DMS53 (cell line): ENCODE results near the gene RADIL.
"Not testable (repeated sequence)": the region's sequence is repeated elsewhere in the genome, so short reads cannot be mapped to it uniquely, and the experiment has no call there.

Experiments used
- DNase-seq: peaks from one replicate; lab custom pipeline; 2025; lab: John Stamatoyannopoulos, UW

Gene RADIL

DNA sequence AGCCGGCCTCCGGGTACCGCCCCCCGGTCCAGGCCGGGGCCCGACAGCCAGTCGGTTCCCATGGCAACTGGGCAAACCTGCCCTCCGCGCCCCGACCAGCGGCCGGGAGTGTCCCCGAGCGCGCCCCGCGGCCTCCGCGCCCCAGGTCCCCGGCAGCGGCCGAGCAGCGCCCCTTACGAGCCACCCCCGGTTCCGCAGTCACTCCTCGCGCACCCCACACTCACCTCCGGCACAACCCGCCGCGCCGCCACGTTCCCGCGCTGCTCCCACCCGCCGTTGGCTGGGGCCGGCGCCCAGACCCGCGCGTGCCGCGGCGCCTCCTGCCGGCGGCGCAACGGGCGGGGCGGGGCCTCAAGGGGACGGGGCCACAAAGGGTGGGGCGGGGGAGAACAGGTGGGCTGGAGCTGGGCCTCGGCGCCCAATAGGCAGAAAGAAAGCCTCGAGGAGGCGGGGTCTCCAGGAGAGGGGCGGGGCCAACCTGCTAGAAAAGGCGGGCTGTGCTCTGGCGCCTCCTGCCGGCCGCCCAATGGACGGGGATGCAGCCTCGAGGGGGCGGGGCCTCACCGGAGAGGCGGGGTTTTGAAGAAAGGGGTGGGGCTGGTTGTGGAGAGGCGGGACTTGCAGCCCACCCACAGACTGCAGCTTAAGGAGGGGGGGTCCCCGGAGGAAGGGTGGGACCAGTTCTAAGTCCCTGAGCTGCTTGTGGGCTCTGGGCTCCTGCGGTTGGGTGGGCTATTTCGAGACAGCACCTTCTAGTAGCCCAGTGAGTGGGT is at the start of gene RADIL:
TSS of gene RADIL (minus strand) at position 345 of the 773 bp plus-strand sequence. CDS start 5,577 bp downstream, outside the sequence.
- DNase-seq, result peak; percentile 95

DNA sequence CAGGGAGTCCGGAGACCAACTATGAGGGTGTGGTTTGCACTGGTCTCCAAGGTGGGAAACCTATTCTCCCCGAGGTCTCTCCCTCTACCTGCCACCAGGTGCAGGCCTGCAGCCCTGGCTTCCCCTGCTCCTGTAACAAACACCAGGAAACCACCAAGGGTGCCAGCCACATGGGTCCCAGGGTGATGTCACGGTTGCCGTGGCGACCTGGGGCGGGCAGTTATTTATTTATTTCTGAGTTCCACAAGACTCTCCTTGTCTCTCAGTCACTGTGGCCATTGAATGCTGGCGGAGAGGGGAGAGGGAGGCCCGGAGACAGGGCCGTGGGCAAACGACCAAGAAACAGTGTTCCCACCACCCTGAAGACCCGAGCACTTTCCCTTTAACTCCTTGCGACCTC is 48.4 kb upstream of the RADIL start:
- DNase-seq, result peak; percentile 98

DNA sequence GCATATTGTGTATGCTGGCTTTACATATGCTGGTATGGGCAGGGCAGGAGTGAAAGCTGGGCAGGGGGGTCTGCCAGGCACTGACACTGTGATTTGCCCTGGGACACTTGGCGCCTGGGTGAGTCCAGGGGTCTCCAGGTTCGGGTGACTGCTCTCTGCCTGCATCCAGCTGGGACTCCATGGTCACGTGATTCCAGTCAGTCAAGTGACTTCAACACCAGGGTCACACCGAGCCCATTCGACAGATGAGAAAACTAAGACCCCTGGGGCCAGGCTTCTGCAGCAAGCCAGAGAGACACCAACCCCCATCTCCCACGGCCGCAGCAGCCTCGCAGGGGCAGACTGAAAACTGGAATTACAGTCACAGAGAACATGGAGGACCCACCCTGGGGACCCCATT is 45.5 kb upstream of the RADIL start:
- DNase-seq, result no peak

- no peak for DNase-seq
Measured at GRCh38 chr7:4928445-4928844, 44.9 kb upstream of the RADIL start.

- DNase-seq, result peak; percentile 71
Measured at GRCh38 chr7:4919969-4920766, 36.7 kb upstream of the RADIL start.

DNA sequence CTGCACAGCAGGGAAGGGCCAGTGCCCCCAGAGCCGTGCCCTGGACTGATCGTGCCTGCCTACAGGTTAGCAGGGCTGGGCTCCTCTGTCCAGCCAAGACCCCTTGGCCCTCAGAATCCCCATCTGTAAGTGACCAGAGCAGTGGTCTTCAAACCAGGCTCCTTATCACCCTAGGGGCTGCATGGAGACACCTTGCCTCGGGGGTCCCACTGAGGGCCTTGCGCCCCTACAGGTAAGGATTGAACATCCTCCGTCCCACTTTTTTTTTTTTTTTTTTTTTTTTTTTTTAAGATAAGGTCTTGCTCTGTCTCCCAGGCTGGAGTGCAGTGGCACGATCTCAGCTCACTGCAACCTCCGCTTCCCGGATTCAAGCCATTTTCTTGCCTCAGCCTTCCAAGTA is 32.6 kb upstream of the RADIL start:
- no peak for DNase-seq

DNA sequence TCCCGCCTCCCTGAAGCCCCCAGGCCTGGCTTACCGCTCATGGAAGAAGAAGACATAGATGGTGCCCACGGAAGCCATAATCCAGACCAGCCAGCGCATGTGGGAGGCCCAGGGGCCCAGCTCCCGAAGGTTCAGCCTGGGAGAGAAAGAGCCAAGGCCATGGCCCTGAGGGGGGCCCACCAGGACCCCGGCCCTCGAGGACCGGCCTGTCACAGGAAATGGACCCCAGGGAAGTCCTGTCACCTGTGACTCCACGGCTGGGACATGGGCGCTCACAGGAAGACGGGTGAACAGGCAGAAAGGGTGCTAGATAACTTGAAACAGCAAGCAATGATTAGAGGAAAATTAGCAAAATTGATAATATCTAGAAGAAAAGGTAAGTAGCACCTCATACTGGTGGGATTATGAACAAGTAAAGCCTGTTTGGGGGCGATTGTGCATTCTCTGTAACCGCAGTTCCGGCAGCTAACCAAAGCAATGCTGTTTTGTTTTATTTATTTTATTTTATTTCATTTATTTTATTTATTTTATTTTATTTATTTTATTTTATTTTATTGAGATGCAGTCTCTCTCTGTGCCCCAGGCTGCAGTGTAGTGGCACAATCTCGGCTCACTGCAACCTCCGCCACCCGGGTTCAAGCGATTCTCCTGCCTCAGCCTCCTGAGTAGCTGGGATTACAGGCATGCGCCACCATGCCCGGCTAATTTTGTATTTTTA is 27.8 kb upstream of the RADIL start:
- no peak for DNase-seq

DNA sequence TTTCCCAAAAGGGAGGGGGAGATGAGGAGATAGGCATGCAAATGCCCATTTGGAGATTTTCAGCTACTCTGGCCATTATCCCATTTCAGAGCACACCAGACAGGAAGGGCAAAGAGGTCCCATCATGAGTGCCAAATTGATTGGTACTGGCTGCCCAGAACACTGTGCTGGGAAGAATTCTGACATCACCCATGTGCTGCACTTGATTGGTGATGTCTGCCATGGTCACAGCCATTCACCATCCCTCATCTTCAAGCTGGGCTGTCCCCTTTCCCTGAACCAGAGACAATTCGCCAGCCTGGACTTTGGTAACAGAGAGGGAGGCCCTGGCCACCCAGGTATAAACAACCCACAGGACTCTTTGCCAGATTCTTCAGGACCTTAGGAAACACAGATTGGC is 23.2 kb upstream of the RADIL start:
- peak; percentile 34 for DNase-seq

- DNase-seq, result no peak
Measured at GRCh38 chr7:4905171-4905570, 21.7 kb upstream of the RADIL start.

DNA sequence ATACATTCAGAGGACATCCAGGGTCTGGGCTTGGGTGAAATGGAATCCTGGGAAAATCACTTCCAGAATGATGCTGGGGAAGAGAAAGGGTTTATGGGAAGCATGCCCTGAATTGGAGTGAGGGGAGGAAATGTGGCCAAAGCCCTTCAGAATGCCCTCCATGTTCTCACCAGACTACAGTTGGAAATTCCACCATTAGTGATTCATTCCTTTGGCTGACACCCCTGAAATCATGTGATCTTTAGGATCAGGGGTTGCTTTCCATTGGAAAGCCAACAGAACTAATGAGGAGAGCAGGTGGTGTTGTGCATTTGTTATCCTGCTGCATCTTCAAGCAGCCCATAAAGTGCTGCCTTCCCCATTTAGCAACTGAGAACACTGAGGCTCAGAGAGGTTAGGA is 20.8 kb upstream of the RADIL start:
- DNase-seq, result no peak

- no peak for DNase-seq
Measured at GRCh38 chr7:4895766-4896165, 12.2 kb upstream of the RADIL start.

- DNase-seq, result no peak
Measured at GRCh38 chr7:4894482-4894881, 11.0 kb upstream of the RADIL start.

GRCh38 chr7:4893929-4894475 is 10.5 kb upstream of the RADIL start:
- no peak for DNase-seq

DNA sequence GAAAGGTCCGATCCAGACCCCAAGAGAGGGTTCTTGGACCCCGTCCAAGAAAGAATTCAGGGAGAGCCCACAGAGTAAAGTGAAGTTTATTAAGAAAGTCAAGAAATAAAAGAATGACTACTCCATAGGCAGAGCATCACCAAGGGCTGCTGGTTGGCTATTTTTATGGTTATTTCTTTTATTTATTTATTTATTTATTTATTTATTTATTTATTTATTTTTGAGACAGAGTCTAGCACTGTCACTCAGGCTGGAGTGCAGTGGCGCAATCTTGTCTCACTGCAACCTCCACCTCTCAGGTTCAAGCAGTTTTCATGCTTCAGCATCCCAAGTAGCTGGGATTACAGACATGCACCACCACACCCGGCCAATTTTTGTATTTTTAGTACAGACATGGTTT is 9.7 kb upstream of the RADIL start:
- DNase-seq, result not testable (repeated sequence)

DNA sequence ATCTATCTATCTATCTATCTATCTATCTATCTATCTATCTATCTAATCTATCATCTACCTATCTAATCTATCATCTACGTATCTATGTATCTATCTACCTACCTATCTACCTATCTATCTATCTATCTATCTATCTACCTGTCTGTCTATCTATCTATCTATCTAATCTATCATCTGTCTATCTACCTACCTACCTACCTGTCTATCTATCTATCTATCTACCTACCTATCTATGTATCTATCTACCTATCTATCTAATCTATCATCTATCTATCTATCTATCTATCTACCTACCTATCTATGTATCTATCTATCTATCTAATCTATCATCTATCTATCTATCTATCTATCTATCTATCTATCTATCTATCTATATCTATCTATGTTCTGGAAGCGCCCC is 8.0 kb upstream of the RADIL start:
- DNase-seq, result not testable (repeated sequence)

DNA sequence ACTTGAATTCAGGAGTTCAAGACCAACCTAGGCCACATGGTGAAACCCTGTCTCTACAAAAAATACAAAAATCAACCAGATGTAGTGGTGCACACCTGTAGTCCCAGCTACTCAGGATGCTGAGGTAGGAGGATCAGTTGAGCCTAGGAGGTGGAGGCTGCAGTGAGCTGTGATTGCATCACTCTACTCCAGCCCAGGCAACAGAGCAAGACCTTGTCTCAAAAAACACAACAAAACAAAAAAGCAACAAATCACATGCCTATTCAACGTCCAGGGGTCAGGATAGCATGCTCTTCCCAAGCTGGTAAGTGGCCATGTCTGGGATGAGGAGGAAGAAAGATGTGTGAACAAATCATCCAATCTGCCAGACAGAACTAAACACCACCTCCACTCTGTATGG is 6.2 kb upstream of the RADIL start:
- DNase-seq, result no peak

- DNase-seq, result peak; percentile 93
Measured at GRCh38 chr7:4888161-4888560, 4.6 kb upstream of the RADIL start.

- no peak for DNase-seq
Measured at GRCh38 chr7:4886671-4887070, 3.2 kb upstream of the RADIL start.

- no peak for DNase-seq
Measured at GRCh38 chr7:4885317-4885807, 1.8 kb upstream of the RADIL start.

- DNase-seq, result peak; percentile 25
Measured at GRCh38 chr7:4884164-4884563, 648 bp upstream of the RADIL start.

GRCh38 chr7:4883033-4883371 is 514 bp downstream of the RADIL start:
- no peak for DNase-seq
